Suprapubic skin (tissue), 4 donors: ENCODE results near the gene CCR8. TPM values are rescaled to one million over a fixed set of nuclear protein-coding genes. Genes with fewer than 3 reads are reported as not detected.

ENCODE experiments used
- DNase-seq, 2 donors: peaks; one replicate each; pipeline ENCODE4 v3.0.0-alpha.2; 2019; ENCODE audit warnings: low spot score in 2 of 2
- H3K27ac ChIP-seq: fragments of 200-600 bp; sonication (generic); one replicate; pipeline ENCODE4 v1.5.1; 2019
- H3K27me3 ChIP-seq: fragments of 200-600 bp; sonication (generic); one replicate; pipeline ENCODE4 v1.5.1; 2019
- H3K36me3 ChIP-seq: fragments of 200-600 bp; sonication (generic); one replicate; pipeline ENCODE4 v1.5.1; 2019
- H3K4me1 ChIP-seq: fragments of 200-600 bp; sonication (generic); one replicate; pipeline ENCODE4 v1.5.1; 2019
- H3K4me3 ChIP-seq: fragments of 200-600 bp; sonication (generic); one replicate; pipeline ENCODE4 v1.5.1; 2019; ENCODE audit warnings: mild to moderate bottlenecking
- H3K9me3 ChIP-seq: fragments of 200-600 bp; sonication (generic); one replicate; pipeline ENCODE4 v1.5.1; 2019
- CTCF ChIP-seq, 2 donors: fragments of 200-600 bp in 1 of 2; fragments of 450-650 bp in 1 of 2; sonication (generic) in 1 of 2; IDR thresholded peaks; one replicate each; pipeline ENCODE4 v1.5.1; 2016 to 2019; ENCODE audit warnings: antibody characterized with exemption in 2 of 2, mild to moderate bottlenecking in 1 of 2, moderate library complexity in 1 of 2
- EP300 ChIP-seq: sonication (generic); formaldehyde crosslinking; IDR thresholded peaks from one replicate; pipeline ENCODE4 v1.6.1; 2017; ENCODE audit warnings: antibody characterized with exemption
- POLR2A ChIP-seq, 2 donors: fragments of 450-650 bp; IDR thresholded peaks; one replicate each; pipeline ENCODE4 v1.6.1; 2017; ENCODE audit warnings: antibody characterized with exemption in 2 of 2, mild to moderate bottlenecking in 2 of 2, moderate library complexity in 2 of 2
- POLR2AphosphoS5 ChIP-seq, 3 donors: sonication (generic); formaldehyde crosslinking; IDR thresholded peaks; one replicate each; pipeline ENCODE4 v1.6.1; 2017; ENCODE audit warnings: antibody characterized with exemption in 3 of 3
- WGBS: methylation state at CpG from one replicate; pipeline ENCODE4 v1.1.5; 2018; 5-methylcytosine and 5-hydroxymethylcytosine counted together
- total RNA-seq, 4 donors: library from RNA; depleted of rRNA; stranded (reverse); fragments of >200 nt; gene quantifications; one replicate each; pipeline ENCODE4 v1.1.0, GENCODE V29; 2016

The CCR8 gene
- total RNA-seq, 4 donors from 2014 or later, result not detected

- Histone ChIP-seq H3K9me3 (peaks cover 16% of the 10 kb centered on the region), H3K27ac (no peak overlapping the region), H3K36me3 (no peaks in the 10 kb centered on the region), H3K4me1 (no peaks in the 10 kb centered on the region), H3K4me3 (no peak overlapping the region), H3K27me3 (no peaks in the 10 kb centered on the region)
- WGBS, result 82% methylated on average over 5 of the region's 5 CpGs
- TF ChIP-seq POLR2AphosphoS5 (IDR thresholded peaks at IDR 0.05) (no peak), POLR2A (IDR thresholded peaks at IDR 0.05) (no peak), CTCF (IDR thresholded peaks at IDR 0.05) (no peak), EP300 (no peak)
- no peak for DNase-seq
Measured at GRCh38 chr3:39295184-39295775, 34.2 kb upstream of the CCR8 start.

GRCh38 chr3:39296197-39297077 lies 33.1 kb upstream of the CCR8 start:
- no peak for DNase-seq
- H3K4me3 ChIP-seq, result no peak overlapping the region
- no peaks in the 10 kb centered on the region for H3K4me1 ChIP-seq
- H3K27ac ChIP-seq, result no peak overlapping the region
- no peaks in the 10 kb centered on the region for H3K27me3 ChIP-seq
- no peaks in the 10 kb centered on the region for H3K36me3 ChIP-seq
- peaks cover 16% of the 10 kb centered on the region for H3K9me3 ChIP-seq
- TF ChIP-seq CTCF (IDR thresholded peaks at IDR 0.05) (no peak), EP300 (no peak), POLR2AphosphoS5 (IDR thresholded peaks at IDR 0.05) (no peak), POLR2A (IDR thresholded peaks at IDR 0.05) (no peak)
- WGBS, result 83% methylated on average over 4 of the region's 4 CpGs

GRCh38 chr3:39299279-39299678 lies 30.2 kb upstream of the CCR8 start:
- TF ChIP-seq CTCF (IDR thresholded peaks at IDR 0.05), result no peak
- no peak for TF ChIP-seq POLR2A (IDR thresholded peaks at IDR 0.05)
- no peak for TF ChIP-seq POLR2AphosphoS5 (IDR thresholded peaks at IDR 0.05)
- TF ChIP-seq EP300, result no peak
- Histone ChIP-seq H3K4me3 (no peak overlapping the region), H3K27me3 (no peaks in the 10 kb centered on the region), H3K9me3 (peaks cover 16% of the 10 kb centered on the region), H3K27ac (no peak overlapping the region), H3K36me3 (no peaks in the 10 kb centered on the region), H3K4me1 (no peaks in the 10 kb centered on the region)
- DNase-seq, result no peak

- H3K36me3 ChIP-seq, result no peaks in the 10 kb centered on the region
- DNase-seq, result no peak
- H3K4me1 ChIP-seq, result no peaks in the 10 kb centered on the region
- peaks cover 25% of the 10 kb centered on the region for H3K9me3 ChIP-seq
- no peaks in the 10 kb centered on the region for H3K27me3 ChIP-seq
- no peak overlapping the region for H3K4me3 ChIP-seq
- no peak overlapping the region for H3K27ac ChIP-seq
- 96% methylated on average over 2 of the region's 2 CpGs for WGBS
- TF ChIP-seq POLR2A (IDR thresholded peaks at IDR 0.05) (no peak), POLR2AphosphoS5 (IDR thresholded peaks at IDR 0.05) (no peak), CTCF (IDR thresholded peaks at IDR 0.05) (no peak), EP300 (no peak)
Measured at GRCh38 chr3:39302178-39302577, 27.3 kb upstream of the CCR8 start.

- no peaks in the 10 kb centered on the region for H3K4me1 ChIP-seq
- no peak overlapping the region for H3K4me3 ChIP-seq
- H3K27me3 ChIP-seq, result no peaks in the 10 kb centered on the region
- TF ChIP-seq EP300 (no peak), POLR2AphosphoS5 (IDR thresholded peaks at IDR 0.05) (no peak), POLR2A (IDR thresholded peaks at IDR 0.05) (no peak), CTCF (IDR thresholded peaks at IDR 0.05) (no peak)
- no peak overlapping the region for H3K27ac ChIP-seq
- DNase-seq, result no peak
- H3K9me3 ChIP-seq, result peaks cover 6% of the 10 kb centered on the region
- no peaks in the 10 kb centered on the region for H3K36me3 ChIP-seq
Measured at GRCh38 chr3:39313289-39313688, 16.2 kb upstream of the CCR8 start.
